ENCODE data around the gene RUNX1.

RUNX1 gene

GRCh38 chr21:34830386-34831170, 218.5 kb downstream of the RUNX1 start:
- no peak overlapping the region for H3K4me3 ChIP-seq (ENCODE audit: low read length)
- no peaks in the 10 kb centered on the region for H3K27me3 ChIP-seq (ENCODE audit: control insufficient read depth, insufficient read depth, low read length)
- peaks cover 29% of the 10 kb centered on the region for H3K4me1 ChIP-seq (ENCODE audit: control insufficient read depth, insufficient read depth, low read length)
- H3K9ac ChIP-seq (ENCODE audit: low read length): no peak overlapping the region
- H3K9me3 ChIP-seq (ENCODE audit: control insufficient read depth, low read length): no peaks in the 10 kb centered on the region
- peaks cover 20% of the 10 kb centered on the region for H3K36me3 ChIP-seq (ENCODE audit: control insufficient read depth, insufficient read depth, low read length)

- Histone ChIP-seq H3K27me3 (ENCODE audit: control insufficient read depth, insufficient read depth, low read length) (no peaks in the 10 kb centered on the region), H3K36me3 (ENCODE audit: control insufficient read depth, insufficient read depth, low read length) (peaks cover 8% of the 10 kb centered on the region), H3K9me3 (ENCODE audit: control insufficient read depth, low read length) (no peaks in the 10 kb centered on the region), H3K4me3 (ENCODE audit: low read length) (no peak overlapping the region), H3K4me1 (ENCODE audit: control insufficient read depth, insufficient read depth, low read length) (peaks cover 33% of the 10 kb centered on the region), H3K9ac (ENCODE audit: low read length) (no peak overlapping the region)
These were observed 221.5 kb downstream of the RUNX1 start for GRCh38 chr21:34827445-34828235.

- H3K36me3 ChIP-seq (ENCODE audit: control insufficient read depth, insufficient read depth, low read length): peaks cover 8% of the 10 kb centered on the region
These were observed 222.3 kb downstream of the RUNX1 start for GRCh38 chr21:34826836-34827235.

GRCh38 chr21:34825948-34826548, 223.1 kb downstream of the RUNX1 start:
- Histone ChIP-seq H3K4me1 (ENCODE audit: control insufficient read depth, insufficient read depth, low read length) (peaks cover 33% of the 10 kb centered on the region), H3K9ac (ENCODE audit: low read length) (no peak overlapping the region), H3K4me3 (ENCODE audit: low read length) (no peak overlapping the region), H3K36me3 (ENCODE audit: control insufficient read depth, insufficient read depth, low read length) (peaks cover 8% of the 10 kb centered on the region), H3K9me3 (ENCODE audit: control insufficient read depth, low read length) (no peaks in the 10 kb centered on the region), H3K27me3 (ENCODE audit: control insufficient read depth, insufficient read depth, low read length) (no peaks in the 10 kb centered on the region)

More at GRCh38 chr21:34826836-34827235, 222.3 kb downstream of the RUNX1 start:
- H3K4me3 ChIP-seq (ENCODE audit: low read length): no peak overlapping the region
- H3K9me3 ChIP-seq (ENCODE audit: control insufficient read depth, low read length): no peaks in the 10 kb centered on the region
- H3K4me1 ChIP-seq (ENCODE audit: control insufficient read depth, insufficient read depth, low read length): peaks cover 33% of the 10 kb centered on the region
- no peak overlapping the region for H3K9ac ChIP-seq (ENCODE audit: low read length)
- no peaks in the 10 kb centered on the region for H3K27me3 ChIP-seq (ENCODE audit: control insufficient read depth, insufficient read depth, low read length)

GRCh38 chr21:34825101-34825500, 224.0 kb downstream of the RUNX1 start:
- Histone ChIP-seq H3K9ac (ENCODE audit: low read length) (no peak overlapping the region), H3K36me3 (ENCODE audit: control insufficient read depth, insufficient read depth, low read length) (peaks cover 8% of the 10 kb centered on the region), H3K27me3 (ENCODE audit: control insufficient read depth, insufficient read depth, low read length) (no peaks in the 10 kb centered on the region), H3K4me3 (ENCODE audit: low read length) (no peak overlapping the region), H3K9me3 (ENCODE audit: control insufficient read depth, low read length) (no peaks in the 10 kb centered on the region), H3K4me1 (ENCODE audit: control insufficient read depth, insufficient read depth, low read length) (peaks cover 39% of the 10 kb centered on the region)

GRCh38 chr21:34824314-34824713, 224.8 kb downstream of the RUNX1 start:
- peaks cover 8% of the 10 kb centered on the region for H3K36me3 ChIP-seq (ENCODE audit: control insufficient read depth, insufficient read depth, low read length)
- H3K4me1 ChIP-seq (ENCODE audit: control insufficient read depth, insufficient read depth, low read length): peaks cover 39% of the 10 kb centered on the region

GRCh38 chr21:34822942-34823341, 226.2 kb downstream of the RUNX1 start:
- peaks cover 4% of the 10 kb centered on the region for H3K36me3 ChIP-seq (ENCODE audit: control insufficient read depth, insufficient read depth, low read length)

More at GRCh38 chr21:34824314-34824713, 224.8 kb downstream of the RUNX1 start:
- Histone ChIP-seq H3K27me3 (ENCODE audit: control insufficient read depth, insufficient read depth, low read length) (no peaks in the 10 kb centered on the region), H3K9me3 (ENCODE audit: control insufficient read depth, low read length) (no peaks in the 10 kb centered on the region), H3K4me3 (ENCODE audit: low read length) (peak overlapping the region; percentile 9), H3K9ac (ENCODE audit: low read length) (no peak overlapping the region)

GRCh38 chr21:34822168-34822567, 226.9 kb downstream of the RUNX1 start:
- H3K4me1 ChIP-seq (ENCODE audit: control insufficient read depth, insufficient read depth, low read length): peaks cover 41% of the 10 kb centered on the region
- H3K9ac ChIP-seq (ENCODE audit: low read length): no peak overlapping the region
- no peak overlapping the region for H3K4me3 ChIP-seq (ENCODE audit: low read length)
- peaks cover 7% of the 10 kb centered on the region for H3K36me3 ChIP-seq (ENCODE audit: control insufficient read depth, insufficient read depth, low read length)
- H3K9me3 ChIP-seq (ENCODE audit: control insufficient read depth, low read length): no peaks in the 10 kb centered on the region
- no peaks in the 10 kb centered on the region for H3K27me3 ChIP-seq (ENCODE audit: control insufficient read depth, insufficient read depth, low read length)

More at GRCh38 chr21:34822942-34823341, 226.2 kb downstream of the RUNX1 start:
- H3K9ac ChIP-seq (ENCODE audit: low read length): no peak overlapping the region
- peaks cover 49% of the 10 kb centered on the region for H3K4me1 ChIP-seq (ENCODE audit: control insufficient read depth, insufficient read depth, low read length)
- H3K4me3 ChIP-seq (ENCODE audit: low read length): no peak overlapping the region
- H3K9me3 ChIP-seq (ENCODE audit: control insufficient read depth, low read length): no peaks in the 10 kb centered on the region
- no peaks in the 10 kb centered on the region for H3K27me3 ChIP-seq (ENCODE audit: control insufficient read depth, insufficient read depth, low read length)

GRCh38 chr21:34821717-34822116, 227.4 kb downstream of the RUNX1 start:
- Histone ChIP-seq H3K27me3 (ENCODE audit: control insufficient read depth, insufficient read depth, low read length) (no peaks in the 10 kb centered on the region), H3K4me3 (ENCODE audit: low read length) (no peak overlapping the region), H3K4me1 (ENCODE audit: control insufficient read depth, insufficient read depth, low read length) (peaks cover 37% of the 10 kb centered on the region), H3K36me3 (ENCODE audit: control insufficient read depth, insufficient read depth, low read length) (peaks cover 12% of the 10 kb centered on the region), H3K9ac (ENCODE audit: low read length) (no peak overlapping the region), H3K9me3 (ENCODE audit: control insufficient read depth, low read length) (no peaks in the 10 kb centered on the region)

GRCh38 chr21:34820051-34820450, 229.1 kb downstream of the RUNX1 start:
- H3K36me3 ChIP-seq (ENCODE audit: control insufficient read depth, insufficient read depth, low read length): peaks cover 14% of the 10 kb centered on the region
- no peak overlapping the region for H3K9ac ChIP-seq (ENCODE audit: low read length)
- no peak overlapping the region for H3K4me3 ChIP-seq (ENCODE audit: low read length)
- peaks cover 30% of the 10 kb centered on the region for H3K4me1 ChIP-seq (ENCODE audit: control insufficient read depth, insufficient read depth, low read length)
- no peaks in the 10 kb centered on the region for H3K27me3 ChIP-seq (ENCODE audit: control insufficient read depth, insufficient read depth, low read length)
- H3K9me3 ChIP-seq (ENCODE audit: control insufficient read depth, low read length): no peaks in the 10 kb centered on the region

- H3K9ac ChIP-seq (ENCODE audit: low read length): no peak overlapping the region
- no peaks in the 10 kb centered on the region for H3K27me3 ChIP-seq (ENCODE audit: control insufficient read depth, insufficient read depth, low read length)
- no peaks in the 10 kb centered on the region for H3K9me3 ChIP-seq (ENCODE audit: control insufficient read depth, low read length)
- no peak overlapping the region for H3K4me3 ChIP-seq (ENCODE audit: low read length)
- H3K4me1 ChIP-seq (ENCODE audit: control insufficient read depth, insufficient read depth, low read length): peaks cover 25% of the 10 kb centered on the region
- H3K36me3 ChIP-seq (ENCODE audit: control insufficient read depth, insufficient read depth, low read length): peaks cover 14% of the 10 kb centered on the region
These were observed 229.6 kb downstream of the RUNX1 start for GRCh38 chr21:34819357-34819999.

All from mucosa of stomach (tissue), 1 donor.